Astrocyte (in vitro differentiated cells and primary cell): ENCODE results near the gene ASB18. TPM values are rescaled to one million over a fixed set of nuclear protein-coding genes. Genes with fewer than 3 reads are reported as not detected.

Source experiments
- DNase-seq: peaks from one replicate; pipeline ENCODE4 v3.0.0-alpha.2; 2010; ENCODE audit warnings: low read depth
- FAIRE-seq: peaks from 2 replicates; lab custom pipeline; 2011; peaks lifted over from hg19 to GRCh38; lab: Jason Lieb, UNC
- H2AFZ ChIP-seq: 2 replicates; pipeline ENCODE4 v1.6.0; 2012; ENCODE audit warnings: low read depth, low read length, inconsistent platforms
- H3K27ac ChIP-seq: 2 replicates; pipeline ENCODE4 v1.5.1; 2011; ENCODE audit warnings: low read depth, low read length, inconsistent platforms
- H3K27me3 ChIP-seq: 2 replicates; pipeline ENCODE4 v1.6.0; 2011; ENCODE audit warnings: low read length, inconsistent platforms; ENCODE audit not compliant: insufficient read depth
- H3K36me3 ChIP-seq: 2 replicates; pipeline ENCODE4 v1.5.1; 2011; ENCODE audit warnings: low read length, inconsistent platforms; ENCODE audit not compliant: insufficient read depth
- H3K4me1 ChIP-seq: 2 replicates; pipeline ENCODE4 v1.5.1; 2011; ENCODE audit warnings: low read length, inconsistent platforms; ENCODE audit not compliant: insufficient read depth
- H3K4me2 ChIP-seq: 2 replicates; pipeline ENCODE4 v1.6.0; 2012; ENCODE audit warnings: low read length, inconsistent platforms
- H3K4me3 ChIP-seq: 2 replicates; pipeline ENCODE4 v1.5.1; 2011; ENCODE audit warnings: low read depth, mild to moderate bottlenecking, low read length, inconsistent platforms; ENCODE audit not compliant: insufficient read depth
- H3K79me2 ChIP-seq: 2 replicates; pipeline ENCODE4 v1.6.0; 2012; ENCODE audit warnings: mild to moderate bottlenecking, low read length, inconsistent platforms; ENCODE audit not compliant: insufficient read depth
- H3K9ac ChIP-seq: 2 replicates; pipeline ENCODE4 v1.6.0; 2012; ENCODE audit warnings: mild to moderate bottlenecking, low read length, inconsistent platforms
- H3K9me3 ChIP-seq: 2 replicates; pipeline ENCODE4 v1.5.1; 2012; ENCODE audit warnings: low read depth, mild to moderate bottlenecking, low read length, inconsistent platforms; ENCODE audit not compliant: insufficient read depth
- H4K20me1 ChIP-seq: 2 replicates; pipeline ENCODE4 v1.6.0; 2012; ENCODE audit warnings: low read length, inconsistent platforms; ENCODE audit not compliant: insufficient read depth
- H3K27ac Mint-ChIP-seq: one replicate; pipeline ENCODE4 v1.8.0; 2021; ENCODE audit warnings: mild to moderate bottlenecking, mixed read lengths; ENCODE audit not compliant: unreplicated experiment
- H3K27me3 Mint-ChIP-seq: one replicate; pipeline ENCODE4 v1.8.0; 2021; ENCODE audit warnings: low read depth, mixed read lengths; ENCODE audit not compliant: unreplicated experiment
- H3K36me3 Mint-ChIP-seq: one replicate; pipeline ENCODE4 v1.8.0; 2021; ENCODE audit warnings: low read depth, mixed read lengths; ENCODE audit not compliant: unreplicated experiment
- H3K4me1 Mint-ChIP-seq: one replicate; pipeline ENCODE4 v1.8.0; 2021; ENCODE audit warnings: low read depth, mixed read lengths; ENCODE audit not compliant: unreplicated experiment
- H3K4me3 Mint-ChIP-seq: one replicate; pipeline ENCODE4 v1.8.0; 2021; ENCODE audit warnings: mild to moderate bottlenecking, moderate library complexity, mixed read lengths; ENCODE audit not compliant: unreplicated experiment
- H3K9me3 Mint-ChIP-seq: one replicate; pipeline ENCODE4 v1.8.0; 2021; ENCODE audit warnings: mild to moderate bottlenecking, mixed read lengths; ENCODE audit not compliant: unreplicated experiment
- CTCF ChIP-seq: IDR thresholded peaks from 2 replicates; pipeline ENCODE4 v1.5.1; 2011; ENCODE audit warnings: low read depth, mild to moderate bottlenecking, inconsistent platforms, low read length, moderate library complexity; ENCODE audit not compliant: insufficient read depth
- EZH2 ChIP-seq: IDR thresholded peaks from 2 replicates; pipeline ENCODE4 v1.6.1; 2012; ENCODE audit warnings: mild to moderate bottlenecking, low read length, inconsistent platforms; ENCODE audit not compliant: insufficient read depth
- total RNA-seq: library from RNA; stranded (reverse); gene quantifications from 2 replicates; pipeline ENCODE4 v1.2.1, GENCODE V29; 2021

The ASB18 gene
- total RNA-seq, 1 donor from 2014 or later = not detected

- TF ChIP-seq CTCF = no peak
- no peak overlapping the region for H3K4me3 ChIP-seq
- FAIRE-seq (no peak), DNase-seq (no peak)
- H3K4me2 ChIP-seq = no peak overlapping the region
- peaks cover 3% of the 10 kb centered on the region for H3K9me3 Mint-ChIP-seq
- no peak overlapping the region for H3K4me3 Mint-ChIP-seq
- no peaks in the 10 kb centered on the region for H4K20me1 ChIP-seq
- H3K4me1 ChIP-seq = no peaks in the 10 kb centered on the region
- H3K9me3 ChIP-seq = no peaks in the 10 kb centered on the region
- H2AFZ ChIP-seq = no peak overlapping the region
- no peaks in the 10 kb centered on the region for H3K79me2 ChIP-seq
- no peak overlapping the region for H3K9ac ChIP-seq
- H3K27me3 Mint-ChIP-seq = peaks cover 20% of the 10 kb centered on the region
- H3K4me1 Mint-ChIP-seq = no peaks in the 10 kb centered on the region
- no peaks in the 10 kb centered on the region for H3K36me3 ChIP-seq
- no peak overlapping the region for H3K27ac Mint-ChIP-seq
- H3K27ac ChIP-seq = no peak overlapping the region
- no peaks in the 10 kb centered on the region for H3K36me3 Mint-ChIP-seq
- peaks cover 3% of the 10 kb centered on the region for H3K27me3 ChIP-seq
Observed at GRCh38 chr2:236221798-236222197, 42.4 kb downstream of the ASB18 start.

GRCh38 chr2:236219411-236219810, 44.8 kb downstream of the ASB18 start:
- no peaks in the 10 kb centered on the region for H3K36me3 ChIP-seq
- no peaks in the 10 kb centered on the region for H3K36me3 Mint-ChIP-seq
- no peak overlapping the region for H3K27ac Mint-ChIP-seq
- TF ChIP-seq EZH2 = no peak
- TF ChIP-seq CTCF = no peak
- no peak overlapping the region for H3K4me2 ChIP-seq
- no peaks in the 10 kb centered on the region for H3K4me1 Mint-ChIP-seq
- H3K27me3 Mint-ChIP-seq = peaks cover 32% of the 10 kb centered on the region
- no peaks in the 10 kb centered on the region for H4K20me1 ChIP-seq
- H3K79me2 ChIP-seq = no peaks in the 10 kb centered on the region
- no peak overlapping the region for H3K4me3 ChIP-seq
- no peaks in the 10 kb centered on the region for H3K4me1 ChIP-seq
- H3K27me3 ChIP-seq = peaks cover 6% of the 10 kb centered on the region
- H3K27ac ChIP-seq = no peak overlapping the region
- no peak overlapping the region for H3K9ac ChIP-seq
- H3K9me3 Mint-ChIP-seq = no peaks in the 10 kb centered on the region
- DNase-seq (no peak), FAIRE-seq (no peak)
- no peak overlapping the region for H2AFZ ChIP-seq
- H3K9me3 ChIP-seq = no peaks in the 10 kb centered on the region
- no peak overlapping the region for H3K4me3 Mint-ChIP-seq

- no peaks in the 10 kb centered on the region for H3K36me3 ChIP-seq
- Mint-ChIP-seq H3K27ac (no peak overlapping the region), H3K9me3 (no peaks in the 10 kb centered on the region), H3K4me3 (no peak overlapping the region), H3K27me3 (peaks cover 36% of the 10 kb centered on the region), H3K36me3 (no peaks in the 10 kb centered on the region), H3K4me1 (no peaks in the 10 kb centered on the region)
- H3K4me3 ChIP-seq = no peak overlapping the region
- H4K20me1 ChIP-seq = no peaks in the 10 kb centered on the region
- DNase-seq = no peak
- no peaks in the 10 kb centered on the region for H3K9me3 ChIP-seq
- H2AFZ ChIP-seq = no peak overlapping the region
- H3K9ac ChIP-seq = no peak overlapping the region
- no peak overlapping the region for H3K27ac ChIP-seq
- H3K27me3 ChIP-seq = peaks cover 8% of the 10 kb centered on the region
- FAIRE-seq = no peak
- TF ChIP-seq CTCF = no peak
- no peak overlapping the region for H3K4me2 ChIP-seq
- H3K4me1 ChIP-seq = no peaks in the 10 kb centered on the region
- no peaks in the 10 kb centered on the region for H3K79me2 ChIP-seq
Observed at GRCh38 chr2:236217926-236218325, 46.3 kb downstream of the ASB18 start.
